WTC11 (cell line): ENCODE results near the gene MRPL27. TPM values are rescaled to one million over a fixed set of nuclear protein-coding genes. Genes with fewer than 3 reads are reported as not detected.

Experiments
- ATAC-seq: fragments of 200-7000 bp; cut with Tn5 transposase; 2 replicates; pipeline ENCODE4 v1.10.0; 2021; ENCODE audit warnings: mild to moderate bottlenecking, moderate library complexity
- CTCF ChIA-PET: fragments of 300-600 bp; sonication (Branson Sonifier 250); formaldehyde crosslinking; loops from one replicate; lab custom pipeline; 2021; ENCODE audit warnings: antibody characterized with exemption; lab: Charles Lee
- POLR2A ChIA-PET: fragments of 350-600 bp; sonication (Branson Sonifier 250); formaldehyde crosslinking; loops from one replicate; lab custom pipeline; 2021; ENCODE audit warnings: antibody characterized with exemption; lab: Charles Lee
- DNase-seq: peaks from one replicate; pipeline ENCODE4 v3.0.0; 2021; ENCODE audit warnings: low spot score
- H3K27ac Mint-ChIP-seq: 2 replicates; pipeline ENCODE4 v1.8.0; 2021; ENCODE audit warnings: mixed read lengths
- H3K27me3 Mint-ChIP-seq: 2 replicates; pipeline ENCODE4 v1.8.0; 2021; ENCODE audit warnings: low read depth, mild to moderate bottlenecking, moderate library complexity, mixed read lengths
- H3K36me3 Mint-ChIP-seq: 2 replicates; pipeline ENCODE4 v1.8.0; 2021; ENCODE audit warnings: mixed read lengths
- H3K4me1 Mint-ChIP-seq: 2 replicates; pipeline ENCODE4 v1.8.0; 2022; ENCODE audit warnings: mixed read lengths
- H3K4me3 Mint-ChIP-seq: 2 replicates; pipeline ENCODE4 v1.8.0; 2021; ENCODE audit warnings: mild to moderate bottlenecking, moderate library complexity, mixed read lengths
- H3K9me3 Mint-ChIP-seq: 2 replicates; pipeline ENCODE4 v1.8.0; 2021; ENCODE audit warnings: mixed read lengths
- CREB1 ChIP-seq: sonication (generic); formaldehyde crosslinking; IDR thresholded peaks from 2 replicates; pipeline ENCODE4 v1.8.0; 2023; ENCODE audit warnings: mild to moderate bottlenecking, missing genetic modification reagents
- EMX1 ChIP-seq: fragments of 250-450 bp; sonication (Bioruptor Pico); IDR thresholded peaks from 2 replicates; pipeline ENCODE4 v1.8.0; 2021; ENCODE audit warnings: mild to moderate bottlenecking
- FOXP1 ChIP-seq: sonication (generic); formaldehyde crosslinking; IDR thresholded peaks from 2 replicates; pipeline ENCODE4 v1.8.0; 2022; ENCODE audit warnings: missing genetic modification reagents, mild to moderate bottlenecking, moderate library complexity, borderline replicate concordance
- GRHL2 ChIP-seq: fragments of 250-450 bp; sonication (Bioruptor Pico); IDR thresholded peaks from 2 replicates; pipeline ENCODE4 v1.8.0; 2022; ENCODE audit warnings: mild to moderate bottlenecking, moderate library complexity; ENCODE audit not compliant: insufficient replicate concordance, severe bottlenecking
- HMGA2 ChIP-seq: fragments of 250-450 bp; sonication (Bioruptor Pico); IDR thresholded peaks from 2 replicates; pipeline ENCODE4 v1.4.0; 2021; ENCODE audit warnings: mild to moderate bottlenecking, moderate library complexity
- MXD4 ChIP-seq: fragments of 250-450 bp; sonication (Bioruptor Pico); IDR thresholded peaks from 2 replicates; pipeline ENCODE4 v1.8.0; 2021; ENCODE audit warnings: mild to moderate bottlenecking, moderate library complexity, borderline replicate concordance
- NFATC4 ChIP-seq: fragments of 250-450 bp; sonication (Bioruptor Pico); IDR thresholded peaks from 2 replicates; pipeline ENCODE4 v1.9.0; 2021; ENCODE audit warnings: mild to moderate bottlenecking
- SMAD4 ChIP-seq: sonication (generic); formaldehyde crosslinking; IDR thresholded peaks from 2 replicates; pipeline ENCODE4 v1.8.0; 2022; ENCODE audit warnings: mild to moderate bottlenecking, missing genetic modification reagents
- SP1 ChIP-seq: sonication (generic); formaldehyde crosslinking; conservative IDR thresholded peaks from 2 replicates; pipeline ENCODE4 v1.8.1; 2022; ENCODE audit warnings: missing genetic modification reagents
- TEAD1 ChIP-seq: sonication (generic); formaldehyde crosslinking; IDR thresholded peaks from 2 replicates; pipeline ENCODE4 v1.8.0; 2022; ENCODE audit warnings: mild to moderate bottlenecking, missing genetic modification reagents
- TP53 ChIP-seq: sonication (generic); formaldehyde crosslinking; IDR thresholded peaks from 2 replicates; pipeline ENCODE4 v1.8.1; 2023; ENCODE audit warnings: mild to moderate bottlenecking, missing genetic modification reagents
- ZNF138 ChIP-seq: sonication (generic); formaldehyde crosslinking; conservative IDR thresholded peaks from 2 replicates; pipeline ENCODE4 v1.8.1; 2022; ENCODE audit warnings: mild to moderate bottlenecking, moderate library complexity, missing genetic modification reagents
- ZNF219 ChIP-seq: sonication (generic); formaldehyde crosslinking; IDR thresholded peaks from 2 replicates; pipeline ENCODE4 v1.8.0; 2023; ENCODE audit warnings: missing genetic modification reagents, mild to moderate bottlenecking, borderline replicate concordance
- ZNF416 ChIP-seq: fragments of 250-450 bp; sonication (Bioruptor Pico); IDR thresholded peaks from 2 replicates; pipeline ENCODE4 v1.9.0; 2021; ENCODE audit warnings: mild to moderate bottlenecking, inconsistent platforms
- total RNA-seq: library from RNA; stranded (reverse); gene quantifications from 3 replicates; pipeline ENCODE4 v1.2.3, GENCODE V29; 2021
- TF ChIP-seq, protein P1 (sequence below): sonication (generic); formaldehyde crosslinking; IDR thresholded peaks from 2 replicates; pipeline ENCODE4 v1.8.1; 2023; ENCODE audit warnings: mild to moderate bottlenecking, moderate library complexity, missing genetic modification reagents
- TF ChIP-seq, protein P2 (sequence below): sonication (generic); formaldehyde crosslinking; IDR thresholded peaks from 2 replicates; pipeline ENCODE4 v1.8.1; 2023; ENCODE audit warnings: mild to moderate bottlenecking, missing genetic modification reagents
- TF ChIP-seq, protein P3 (sequence below): sonication (generic); formaldehyde crosslinking; IDR thresholded peaks from 2 replicates; pipeline ENCODE4 v1.8.1; 2022; ENCODE audit warnings: mild to moderate bottlenecking, missing genetic modification reagents, moderate library complexity, borderline replicate concordance
- TF ChIP-seq, protein P4 (sequence below): fragments of 250-450 bp; sonication (Bioruptor Pico); IDR thresholded peaks from 2 replicates; pipeline ENCODE4 v1.9.0; 2021; ENCODE audit warnings: moderate library complexity, mild to moderate bottlenecking, inconsistent platforms, borderline replicate concordance
- TF ChIP-seq, protein P5 (sequence below): fragments of 250-450 bp; sonication (Bioruptor Pico); IDR thresholded peaks from 2 replicates; pipeline ENCODE4 v1.9.0; 2021; ENCODE audit warnings: mild to moderate bottlenecking
- TF ChIP-seq, protein P6 (sequence below): sonication (generic); formaldehyde crosslinking; IDR thresholded peaks from 2 replicates; pipeline ENCODE4 v1.8.1; 2022; ENCODE audit warnings: mild to moderate bottlenecking, moderate library complexity, missing genetic modification reagents
- TF ChIP-seq, protein P7 (sequence below): sonication (generic); formaldehyde crosslinking; conservative IDR thresholded peaks from 2 replicates; pipeline ENCODE4 v1.8.1; 2023; ENCODE audit warnings: mild to moderate bottlenecking, low read depth, missing genetic modification reagents, moderate library complexity
- TF ChIP-seq, protein P8 (sequence below): sonication (generic); formaldehyde crosslinking; IDR thresholded peaks from 2 replicates; pipeline ENCODE4 v1.8.1; 2022; ENCODE audit warnings: low read depth, mild to moderate bottlenecking, moderate library complexity, missing genetic modification reagents, borderline replicate concordance

The MRPL27 gene
- total RNA-seq, 1 experiment from 2014 or later: 80.5 TPM

DNA sequence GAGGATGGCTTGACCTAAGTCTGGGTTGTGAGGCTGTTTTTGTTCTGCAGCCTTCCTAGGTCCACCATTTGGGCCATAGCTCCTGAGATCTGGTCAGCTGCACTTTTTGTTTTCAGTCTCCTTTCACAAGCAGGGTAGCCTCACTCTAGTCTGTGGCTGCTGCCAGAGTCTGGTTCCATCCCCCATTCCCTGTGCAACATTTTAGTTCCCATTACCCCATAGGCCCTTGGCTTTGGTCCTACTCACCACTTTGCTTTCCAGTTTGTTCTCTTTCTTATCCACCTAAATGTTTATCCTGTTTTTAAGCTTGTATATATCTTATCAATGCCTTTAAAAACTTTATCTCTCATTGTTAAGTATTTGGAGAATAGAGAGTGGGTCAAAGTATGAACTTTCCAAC, 33.6 kb downstream of the MRPL27 start:
- Mint-ChIP-seq H3K4me3 (no peak overlapping the region), H3K27ac (no peak overlapping the region), H3K4me1 (peaks cover 1% of the 10 kb centered on the region), H3K36me3 (peaks cover 3% of the 10 kb centered on the region), H3K9me3 (peaks cover 16% of the 10 kb centered on the region), H3K27me3 (peaks cover 11% of the 10 kb centered on the region)
- ChIA-PET CTCF (no interaction called here), POLR2A (no interaction called here)
- TF ChIP-seq, protein P1, sequence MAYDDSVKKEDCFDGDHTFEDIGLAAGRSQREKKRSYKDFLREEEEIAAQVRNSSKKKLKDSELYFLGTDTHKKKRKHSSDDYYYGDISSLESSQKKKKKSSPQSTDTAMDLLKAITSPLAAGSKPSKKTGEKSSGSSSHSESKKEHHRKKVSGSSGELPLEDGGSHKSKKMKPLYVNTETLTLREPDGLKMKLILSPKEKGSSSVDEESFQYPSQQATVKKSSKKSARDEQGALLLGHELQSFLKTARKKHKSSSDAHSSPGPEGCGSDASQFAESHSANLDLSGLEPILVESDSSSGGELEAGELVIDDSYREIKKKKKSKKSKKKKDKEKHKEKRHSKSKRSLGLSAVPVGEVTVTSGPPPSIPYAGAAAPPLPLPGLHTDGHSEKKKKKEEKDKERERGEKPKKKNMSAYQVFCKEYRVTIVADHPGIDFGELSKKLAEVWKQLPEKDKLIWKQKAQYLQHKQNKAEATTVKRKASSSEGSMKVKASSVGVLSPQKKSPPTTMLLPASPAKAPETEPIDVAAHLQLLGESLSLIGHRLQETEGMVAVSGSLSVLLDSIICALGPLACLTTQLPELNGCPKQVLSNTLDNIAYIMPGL (CRISPR knock-in tag): no peak
- TF ChIP-seq, protein P2, sequence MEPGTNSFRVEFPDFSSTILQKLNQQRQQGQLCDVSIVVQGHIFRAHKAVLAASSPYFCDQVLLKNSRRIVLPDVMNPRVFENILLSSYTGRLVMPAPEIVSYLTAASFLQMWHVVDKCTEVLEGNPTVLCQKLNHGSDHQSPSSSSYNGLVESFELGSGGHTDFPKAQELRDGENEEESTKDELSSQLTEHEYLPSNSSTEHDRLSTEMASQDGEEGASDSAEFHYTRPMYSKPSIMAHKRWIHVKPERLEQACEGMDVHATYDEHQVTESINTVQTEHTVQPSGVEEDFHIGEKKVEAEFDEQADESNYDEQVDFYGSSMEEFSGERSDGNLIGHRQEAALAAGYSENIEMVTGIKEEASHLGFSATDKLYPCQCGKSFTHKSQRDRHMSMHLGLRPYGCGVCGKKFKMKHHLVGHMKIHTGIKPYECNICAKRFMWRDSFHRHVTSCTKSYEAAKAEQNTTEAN (CRISPR knock-in tag): no peak
- TF ChIP-seq ZNF138: no peak
- TF ChIP-seq, protein P3, sequence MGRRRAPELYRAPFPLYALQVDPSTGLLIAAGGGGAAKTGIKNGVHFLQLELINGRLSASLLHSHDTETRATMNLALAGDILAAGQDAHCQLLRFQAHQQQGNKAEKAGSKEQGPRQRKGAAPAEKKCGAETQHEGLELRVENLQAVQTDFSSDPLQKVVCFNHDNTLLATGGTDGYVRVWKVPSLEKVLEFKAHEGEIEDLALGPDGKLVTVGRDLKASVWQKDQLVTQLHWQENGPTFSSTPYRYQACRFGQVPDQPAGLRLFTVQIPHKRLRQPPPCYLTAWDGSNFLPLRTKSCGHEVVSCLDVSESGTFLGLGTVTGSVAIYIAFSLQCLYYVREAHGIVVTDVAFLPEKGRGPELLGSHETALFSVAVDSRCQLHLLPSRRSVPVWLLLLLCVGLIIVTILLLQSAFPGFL (CRISPR knock-in tag): no peak
- TF ChIP-seq, protein P4, sequence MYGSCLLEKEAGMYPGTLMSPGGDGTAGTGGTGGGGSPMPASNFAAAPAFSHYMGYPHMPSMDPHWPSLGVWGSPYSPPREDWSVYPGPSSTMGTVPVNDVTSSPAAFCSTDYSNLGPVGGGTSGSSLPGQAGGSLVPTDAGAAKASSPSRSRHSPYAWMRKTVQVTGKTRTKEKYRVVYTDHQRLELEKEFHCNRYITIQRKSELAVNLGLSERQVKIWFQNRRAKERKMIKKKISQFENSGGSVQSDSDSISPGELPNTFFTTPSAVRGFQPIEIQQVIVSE (CRISPR knock-in tag): no peak
- ATAC-seq (no peak), DNase-seq (no peak)

DNA sequence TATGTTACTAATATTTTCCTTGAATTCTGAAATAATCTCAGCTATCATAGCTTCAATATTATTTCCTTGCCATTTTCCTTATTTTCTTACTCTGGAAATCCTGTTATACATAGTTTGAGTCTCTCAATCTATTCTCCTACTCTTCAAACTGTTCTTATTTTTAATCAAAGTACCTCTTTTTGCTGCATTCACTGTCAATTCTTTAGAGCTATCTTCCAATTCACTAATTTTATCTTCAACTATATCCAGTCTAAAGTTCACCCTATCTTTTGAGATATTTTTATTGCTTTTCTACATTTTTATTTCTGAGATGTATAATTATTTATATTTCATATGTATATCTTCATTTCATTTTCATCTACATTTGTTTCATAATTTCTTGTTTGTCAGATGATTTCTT, 34.3 kb downstream of the MRPL27 start:
- Mint-ChIP-seq H3K36me3 (peaks cover 3% of the 10 kb centered on the region), H3K4me1 (peaks cover 3% of the 10 kb centered on the region), H3K9me3 (peaks cover 16% of the 10 kb centered on the region), H3K27ac (no peak overlapping the region), H3K4me3 (no peak overlapping the region), H3K27me3 (peaks cover 10% of the 10 kb centered on the region)
- CTCF ChIA-PET: no interaction called here
- no peak for DNase-seq
- no peak for TF ChIP-seq ZNF416
- no peak for TF ChIP-seq CREB1 (CRISPR knock-in tag)
- TF ChIP-seq, protein P5, sequence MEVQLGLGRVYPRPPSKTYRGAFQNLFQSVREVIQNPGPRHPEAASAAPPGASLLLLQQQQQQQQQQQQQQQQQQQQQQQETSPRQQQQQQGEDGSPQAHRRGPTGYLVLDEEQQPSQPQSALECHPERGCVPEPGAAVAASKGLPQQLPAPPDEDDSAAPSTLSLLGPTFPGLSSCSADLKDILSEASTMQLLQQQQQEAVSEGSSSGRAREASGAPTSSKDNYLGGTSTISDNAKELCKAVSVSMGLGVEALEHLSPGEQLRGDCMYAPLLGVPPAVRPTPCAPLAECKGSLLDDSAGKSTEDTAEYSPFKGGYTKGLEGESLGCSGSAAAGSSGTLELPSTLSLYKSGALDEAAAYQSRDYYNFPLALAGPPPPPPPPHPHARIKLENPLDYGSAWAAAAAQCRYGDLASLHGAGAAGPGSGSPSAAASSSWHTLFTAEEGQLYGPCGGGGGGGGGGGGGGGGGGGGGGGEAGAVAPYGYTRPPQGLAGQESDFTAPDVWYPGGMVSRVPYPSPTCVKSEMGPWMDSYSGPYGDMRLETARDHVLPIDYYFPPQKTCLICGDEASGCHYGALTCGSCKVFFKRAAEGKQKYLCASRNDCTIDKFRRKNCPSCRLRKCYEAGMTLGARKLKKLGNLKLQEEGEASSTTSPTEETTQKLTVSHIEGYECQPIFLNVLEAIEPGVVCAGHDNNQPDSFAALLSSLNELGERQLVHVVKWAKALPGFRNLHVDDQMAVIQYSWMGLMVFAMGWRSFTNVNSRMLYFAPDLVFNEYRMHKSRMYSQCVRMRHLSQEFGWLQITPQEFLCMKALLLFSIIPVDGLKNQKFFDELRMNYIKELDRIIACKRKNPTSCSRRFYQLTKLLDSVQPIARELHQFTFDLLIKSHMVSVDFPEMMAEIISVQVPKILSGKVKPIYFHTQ: no peak
- TF ChIP-seq GRHL2: no peak
- TF ChIP-seq MXD4 (CRISPR knock-in tag): no peak
- no peak for TF ChIP-seq FOXP1
- TF ChIP-seq, protein P6, sequence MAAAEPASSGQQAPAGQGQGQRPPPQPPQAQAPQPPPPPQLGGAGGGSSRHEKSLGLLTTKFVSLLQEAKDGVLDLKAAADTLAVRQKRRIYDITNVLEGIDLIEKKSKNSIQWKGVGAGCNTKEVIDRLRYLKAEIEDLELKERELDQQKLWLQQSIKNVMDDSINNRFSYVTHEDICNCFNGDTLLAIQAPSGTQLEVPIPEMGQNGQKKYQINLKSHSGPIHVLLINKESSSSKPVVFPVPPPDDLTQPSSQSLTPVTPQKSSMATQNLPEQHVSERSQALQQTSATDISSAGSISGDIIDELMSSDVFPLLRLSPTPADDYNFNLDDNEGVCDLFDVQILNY (CRISPR knock-in tag): no peak
- TF ChIP-seq, protein P4 (CRISPR knock-in tag): no peak
- TF ChIP-seq TEAD1 (CRISPR knock-in tag): no peak
- TF ChIP-seq SMAD4: no peak
- TF ChIP-seq NFATC4 (CRISPR knock-in tag): no peak
- TF ChIP-seq, protein P7, sequence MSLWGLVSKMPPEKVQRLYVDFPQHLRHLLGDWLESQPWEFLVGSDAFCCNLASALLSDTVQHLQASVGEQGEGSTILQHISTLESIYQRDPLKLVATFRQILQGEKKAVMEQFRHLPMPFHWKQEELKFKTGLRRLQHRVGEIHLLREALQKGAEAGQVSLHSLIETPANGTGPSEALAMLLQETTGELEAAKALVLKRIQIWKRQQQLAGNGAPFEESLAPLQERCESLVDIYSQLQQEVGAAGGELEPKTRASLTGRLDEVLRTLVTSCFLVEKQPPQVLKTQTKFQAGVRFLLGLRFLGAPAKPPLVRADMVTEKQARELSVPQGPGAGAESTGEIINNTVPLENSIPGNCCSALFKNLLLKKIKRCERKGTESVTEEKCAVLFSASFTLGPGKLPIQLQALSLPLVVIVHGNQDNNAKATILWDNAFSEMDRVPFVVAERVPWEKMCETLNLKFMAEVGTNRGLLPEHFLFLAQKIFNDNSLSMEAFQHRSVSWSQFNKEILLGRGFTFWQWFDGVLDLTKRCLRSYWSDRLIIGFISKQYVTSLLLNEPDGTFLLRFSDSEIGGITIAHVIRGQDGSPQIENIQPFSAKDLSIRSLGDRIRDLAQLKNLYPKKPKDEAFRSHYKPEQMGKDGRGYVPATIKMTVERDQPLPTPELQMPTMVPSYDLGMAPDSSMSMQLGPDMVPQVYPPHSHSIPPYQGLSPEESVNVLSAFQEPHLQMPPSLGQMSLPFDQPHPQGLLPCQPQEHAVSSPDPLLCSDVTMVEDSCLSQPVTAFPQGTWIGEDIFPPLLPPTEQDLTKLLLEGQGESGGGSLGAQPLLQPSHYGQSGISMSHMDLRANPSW (CRISPR knock-in tag): no peak
- no peak for TF ChIP-seq EMX1
- no peak for TF ChIP-seq HMGA2 (CRISPR knock-in tag)
- TF ChIP-seq TP53 (CRISPR knock-in tag): no peak
- TF ChIP-seq, protein P8, sequence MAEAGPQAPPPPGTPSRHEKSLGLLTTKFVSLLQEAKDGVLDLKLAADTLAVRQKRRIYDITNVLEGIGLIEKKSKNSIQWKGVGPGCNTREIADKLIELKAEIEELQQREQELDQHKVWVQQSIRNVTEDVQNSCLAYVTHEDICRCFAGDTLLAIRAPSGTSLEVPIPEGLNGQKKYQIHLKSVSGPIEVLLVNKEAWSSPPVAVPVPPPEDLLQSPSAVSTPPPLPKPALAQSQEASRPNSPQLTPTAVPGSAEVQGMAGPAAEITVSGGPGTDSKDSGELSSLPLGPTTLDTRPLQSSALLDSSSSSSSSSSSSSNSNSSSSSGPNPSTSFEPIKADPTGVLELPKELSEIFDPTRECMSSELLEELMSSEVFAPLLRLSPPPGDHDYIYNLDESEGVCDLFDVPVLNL (CRISPR knock-in tag): no peak
- TF ChIP-seq ZNF219 (CRISPR knock-in tag): no peak
- TF ChIP-seq SP1 (CRISPR knock-in tag): no peak
- POLR2A ChIA-PET: no interaction called here
- ATAC-seq: no peak
